B cell (primary cell): ENCODE results near the gene CRTC1.

Experiments used
- CTCF ChIP-seq: fragments of 200-600 bp; IDR thresholded peaks from one replicate; pipeline ENCODE4 v1.8.0; 2022; ENCODE audit warnings: antibody characterized with exemption, mild to moderate bottlenecking
- EZH2 ChIP-seq: IDR thresholded peaks from 2 replicates; pipeline ENCODE4 v1.6.1; 2012; ENCODE audit warnings: borderline replicate concordance, low read depth, mild to moderate bottlenecking, moderate library complexity, low read length; ENCODE audit not compliant: insufficient read depth, poor library complexity, severe bottlenecking

GRCh38 chr19:18794692-18795091 lies 111.2 kb downstream of the CRTC1 start:
- no peak for TF ChIP-seq CTCF
- TF ChIP-seq EZH2, result no peak
